Stimulated activated CD4-positive, alpha-beta T cell treated with anti-CD3 and anti-CD28 coated beads, Interleukin-15, amount 100 ng/mL, for 24 hours (primary cell): ENCODE measurements around the gene IL4I1.

Experiments
- DNase-seq: peaks from one replicate; pipeline ENCODE4 v3.0.0-alpha.2; 2020

IL4I1 gene

DNA sequence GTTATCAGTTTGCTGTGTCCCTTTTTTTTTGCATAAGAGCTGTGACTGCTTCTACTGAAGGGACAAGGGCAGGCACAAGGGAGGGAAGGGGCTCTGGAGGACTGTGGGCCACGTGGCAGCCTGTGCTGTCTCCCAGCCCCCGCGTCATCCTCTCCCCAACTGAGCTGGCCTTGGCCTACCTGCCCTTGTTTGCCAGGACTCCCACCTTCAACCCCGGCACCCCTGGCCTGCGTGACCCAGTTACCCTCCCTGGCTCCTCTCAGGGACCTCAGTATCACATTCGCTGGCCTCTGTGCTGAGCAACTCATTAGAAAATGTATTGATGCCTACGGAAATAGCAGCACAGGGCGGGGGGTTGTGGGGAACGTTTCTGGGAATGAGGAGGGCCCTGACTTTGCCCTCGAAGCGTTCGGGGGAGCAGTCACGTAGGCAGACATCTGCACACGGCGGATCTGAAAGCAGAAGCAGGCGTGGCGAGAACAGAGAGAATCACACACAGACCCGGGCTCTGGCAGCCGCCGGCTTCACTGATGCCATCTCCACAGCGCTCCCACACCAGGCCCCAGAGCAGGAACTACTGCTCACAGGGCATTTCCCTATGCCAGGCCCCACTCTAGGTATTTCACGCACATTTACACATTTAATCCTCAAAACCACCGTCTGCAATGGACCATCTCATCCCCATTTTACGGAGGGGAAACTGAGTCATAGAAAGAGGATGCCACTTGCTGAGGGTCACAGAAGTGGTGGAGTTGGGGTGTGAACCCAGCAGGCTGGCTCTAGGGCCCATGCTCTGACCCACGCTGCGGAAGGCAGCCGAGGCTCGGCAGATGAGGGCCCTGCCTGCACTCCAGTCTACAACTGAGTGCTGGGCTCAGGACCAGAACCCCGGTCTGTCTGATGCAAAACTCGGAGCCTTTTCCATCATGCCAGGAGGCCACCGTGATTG is 26.6 kb upstream of the IL4I1 start:
- DNase-seq, result no peak

DNA sequence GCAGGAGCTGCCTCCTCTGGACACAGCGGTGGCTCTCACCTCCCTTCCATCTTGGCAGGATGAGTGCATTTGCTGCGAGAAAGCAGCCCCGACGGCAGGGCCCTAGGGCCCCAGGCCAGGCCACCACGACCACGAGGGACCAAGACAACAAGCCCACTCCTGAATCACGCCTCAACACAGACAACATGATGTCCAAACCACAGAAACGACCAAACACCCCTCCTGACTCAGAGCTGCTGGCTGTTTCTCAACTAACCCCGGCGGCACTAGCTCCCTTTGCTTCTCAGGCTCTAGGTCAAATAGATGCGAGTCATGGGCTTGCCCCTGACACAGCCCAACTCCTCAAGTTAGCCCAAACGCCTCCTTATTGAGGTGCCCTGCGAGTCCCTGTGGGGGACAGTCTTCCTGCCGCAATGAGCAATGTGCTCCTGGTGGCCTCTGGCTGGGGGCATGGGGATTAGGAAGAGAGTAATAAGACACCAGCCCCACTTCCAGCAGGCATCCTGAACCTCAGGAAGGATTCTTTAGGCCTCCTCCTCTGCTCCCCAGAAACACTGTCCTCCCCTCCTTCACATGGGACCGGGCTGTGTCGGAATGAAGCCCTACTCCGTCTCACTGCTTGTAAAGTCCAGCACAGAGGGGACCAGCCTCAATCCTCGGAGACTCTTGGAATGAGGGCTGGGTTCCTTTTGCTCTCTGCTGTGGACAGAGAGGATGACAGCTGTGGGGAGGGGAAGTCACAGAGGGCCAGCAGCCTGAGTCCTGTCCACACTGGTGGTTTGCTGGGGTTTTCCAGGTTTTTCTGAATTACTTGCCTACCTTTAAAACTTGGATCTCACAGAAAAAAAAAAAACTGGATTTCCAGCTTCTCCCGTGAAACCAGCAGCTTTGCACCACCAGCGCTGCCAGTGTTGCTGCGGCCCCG is 25.4 kb upstream of the IL4I1 start:
- no peak for DNase-seq

DNA sequence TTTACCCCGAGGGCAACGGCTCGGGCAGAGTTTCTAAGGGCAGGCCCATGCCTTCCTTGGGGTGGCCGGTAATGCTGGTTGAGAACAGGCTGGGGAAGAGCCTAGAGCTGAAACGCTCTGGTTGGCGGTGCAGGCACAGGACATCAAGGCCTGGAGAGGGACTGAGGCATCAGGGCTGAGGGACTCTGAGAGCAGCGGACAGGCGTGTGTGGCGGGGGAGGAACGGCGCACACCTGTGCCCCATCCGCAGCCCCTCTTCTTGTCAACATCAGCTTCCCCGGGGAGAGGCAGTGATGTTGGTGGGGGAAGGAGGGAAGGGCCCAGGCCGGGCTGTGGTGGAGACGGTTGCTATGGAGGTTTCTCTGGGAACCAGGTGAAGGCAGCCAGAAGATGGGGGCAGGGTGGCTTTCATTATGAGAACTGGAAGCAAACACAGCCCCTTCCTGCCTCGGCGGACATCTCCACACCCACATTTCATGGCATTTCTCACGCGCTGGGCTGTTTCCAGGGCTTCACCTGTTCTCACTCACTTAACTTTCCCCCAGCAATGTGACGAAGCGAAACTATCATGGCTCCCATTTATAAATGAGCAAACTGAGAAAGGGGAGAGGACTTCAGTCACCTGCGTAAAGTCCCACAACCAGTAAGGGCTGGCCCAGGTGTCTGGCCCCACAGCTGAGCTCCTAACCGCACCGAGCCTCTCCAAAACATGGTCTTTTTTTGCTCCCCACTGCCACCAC is 24.1 kb upstream of the IL4I1 start:
- DNase-seq, result no peak

DNA sequence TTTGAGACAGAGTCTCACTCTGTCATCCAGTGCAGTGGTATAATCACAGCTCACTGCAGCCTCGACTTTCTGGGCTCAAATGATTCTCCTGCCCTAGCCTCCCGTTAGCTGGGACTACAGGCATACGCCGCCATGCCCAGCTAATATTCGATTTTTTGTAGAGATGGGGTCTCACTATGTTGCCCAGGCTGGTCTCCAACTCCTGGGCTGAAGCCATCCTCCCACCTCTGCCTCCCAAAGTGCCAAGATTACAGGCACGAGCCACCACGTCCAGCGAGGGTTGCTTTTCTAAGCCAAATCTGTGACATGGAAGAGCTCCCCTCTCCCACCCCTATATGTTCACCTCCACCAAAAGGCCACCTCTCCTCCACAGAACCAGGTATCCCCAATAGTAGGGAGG is 21.4 kb upstream of the IL4I1 start:
- no peak for DNase-seq

DNA sequence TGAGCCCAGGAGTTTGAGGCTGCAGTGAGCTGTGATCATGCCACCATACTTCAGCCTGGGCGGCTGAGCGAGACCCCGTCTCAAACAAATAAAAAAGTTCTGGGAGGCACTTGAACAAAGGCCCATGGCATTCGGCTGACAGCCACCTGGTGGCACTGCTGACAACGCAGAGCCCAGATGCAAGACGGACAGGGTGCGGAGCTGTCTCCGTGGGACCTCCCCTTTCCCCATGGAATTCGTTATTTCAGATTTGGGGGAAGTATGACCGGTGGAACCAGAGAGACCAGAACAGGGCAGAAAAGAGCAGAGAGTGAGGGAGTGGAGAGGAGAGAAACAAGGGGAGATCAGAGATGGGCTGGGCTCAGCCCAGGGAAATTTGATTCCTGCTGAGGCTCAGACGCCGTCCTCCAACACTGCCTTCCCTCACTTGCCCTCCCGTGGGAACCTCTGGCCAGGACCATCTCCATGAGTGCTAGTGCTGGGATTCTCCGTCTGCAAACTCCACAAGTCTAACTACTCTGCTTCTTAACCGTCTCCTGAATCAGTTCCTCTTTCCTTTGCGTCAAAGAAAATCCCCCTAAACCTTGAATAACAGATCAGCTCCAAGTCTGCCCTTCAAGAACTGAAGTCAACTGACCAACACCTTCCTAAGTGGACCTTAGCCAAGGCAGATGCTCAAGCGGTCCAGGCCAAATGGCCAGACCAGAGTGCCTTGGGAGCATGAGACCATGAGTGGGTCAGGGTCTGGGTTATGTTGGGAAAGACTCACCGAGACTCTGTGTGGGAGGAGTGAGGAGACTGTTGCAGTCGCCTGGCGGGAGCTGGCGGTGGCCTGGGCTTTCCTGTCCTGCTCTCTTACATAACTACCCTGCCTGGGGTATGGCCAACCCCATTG is 20.4 kb upstream of the IL4I1 start:
- no peak for DNase-seq

DNA sequence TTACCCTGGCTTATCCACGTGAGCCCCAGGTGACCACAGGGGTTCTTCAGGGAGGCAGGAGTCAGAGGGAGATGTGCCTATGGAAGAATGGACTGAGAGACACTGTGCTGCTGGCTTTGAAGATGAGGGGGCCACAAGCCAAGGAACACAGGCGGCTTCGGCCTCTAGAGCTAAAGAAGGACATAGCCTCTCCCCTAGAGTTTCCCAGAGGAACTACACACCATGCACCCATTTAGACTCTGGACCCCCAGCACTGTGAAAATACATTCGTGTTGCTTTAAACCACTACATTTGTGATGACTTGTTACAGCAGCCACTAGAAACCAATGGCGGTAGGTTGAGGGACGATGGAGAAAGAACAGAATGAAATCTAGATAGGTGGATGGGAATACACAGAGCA is 18.6 kb upstream of the IL4I1 start:
- DNase-seq, result no peak

DNA sequence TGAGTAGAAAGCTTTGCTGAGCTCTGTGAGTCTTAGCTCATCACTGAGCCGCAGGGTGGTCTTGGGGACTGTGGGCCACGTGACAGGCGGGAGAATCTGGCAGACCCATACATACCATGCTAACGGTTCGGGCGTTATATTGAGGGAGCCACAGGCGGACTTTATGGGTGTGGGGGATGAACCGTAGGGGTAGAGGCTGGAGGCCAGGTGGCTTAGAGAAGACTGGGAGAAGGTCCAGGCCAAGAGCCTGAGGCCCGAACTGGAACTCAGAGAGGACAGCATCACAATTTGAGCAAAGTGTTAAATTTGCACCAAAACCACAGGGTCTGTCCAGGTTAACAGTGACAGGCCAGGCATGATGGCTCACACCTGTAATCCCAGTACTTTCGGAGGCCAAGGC is 17.0 kb upstream of the IL4I1 start:
- no peak for DNase-seq

DNA sequence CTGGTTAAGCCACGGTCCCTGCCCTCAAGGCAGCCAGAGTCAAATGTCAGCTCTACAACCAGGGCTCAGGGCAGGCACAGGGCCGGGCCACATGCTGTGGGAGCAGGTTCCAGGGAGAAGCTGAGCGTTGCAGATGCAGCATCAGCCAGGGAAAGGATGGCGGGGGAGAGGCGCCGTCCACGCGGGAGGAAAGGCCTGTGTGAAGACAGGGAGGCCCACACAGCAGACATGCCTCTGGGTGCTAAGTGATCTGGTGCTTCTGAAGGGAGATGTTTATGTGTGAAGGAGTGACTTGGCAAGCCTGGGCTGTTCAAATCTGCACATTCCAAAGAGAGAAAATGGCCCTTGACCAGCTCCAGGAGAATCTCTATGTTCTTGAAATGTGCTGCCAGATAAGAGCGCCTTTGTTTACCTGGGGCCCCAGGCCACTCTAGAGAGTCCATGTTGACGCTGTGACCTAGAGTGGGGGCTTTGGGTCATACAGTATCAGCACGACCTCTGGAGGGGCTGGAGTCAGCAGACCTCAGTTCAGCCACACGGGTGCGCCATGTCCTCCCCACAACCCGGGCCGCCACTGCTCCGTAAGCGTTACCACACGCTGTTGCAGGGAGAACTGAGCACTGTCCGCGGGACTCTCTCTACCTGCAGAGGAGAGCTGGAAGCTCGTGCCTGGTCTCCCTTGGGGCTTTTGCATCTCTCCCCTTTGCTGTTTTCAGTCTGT is 16.4 kb upstream of the IL4I1 start:
- no peak for DNase-seq

DNA sequence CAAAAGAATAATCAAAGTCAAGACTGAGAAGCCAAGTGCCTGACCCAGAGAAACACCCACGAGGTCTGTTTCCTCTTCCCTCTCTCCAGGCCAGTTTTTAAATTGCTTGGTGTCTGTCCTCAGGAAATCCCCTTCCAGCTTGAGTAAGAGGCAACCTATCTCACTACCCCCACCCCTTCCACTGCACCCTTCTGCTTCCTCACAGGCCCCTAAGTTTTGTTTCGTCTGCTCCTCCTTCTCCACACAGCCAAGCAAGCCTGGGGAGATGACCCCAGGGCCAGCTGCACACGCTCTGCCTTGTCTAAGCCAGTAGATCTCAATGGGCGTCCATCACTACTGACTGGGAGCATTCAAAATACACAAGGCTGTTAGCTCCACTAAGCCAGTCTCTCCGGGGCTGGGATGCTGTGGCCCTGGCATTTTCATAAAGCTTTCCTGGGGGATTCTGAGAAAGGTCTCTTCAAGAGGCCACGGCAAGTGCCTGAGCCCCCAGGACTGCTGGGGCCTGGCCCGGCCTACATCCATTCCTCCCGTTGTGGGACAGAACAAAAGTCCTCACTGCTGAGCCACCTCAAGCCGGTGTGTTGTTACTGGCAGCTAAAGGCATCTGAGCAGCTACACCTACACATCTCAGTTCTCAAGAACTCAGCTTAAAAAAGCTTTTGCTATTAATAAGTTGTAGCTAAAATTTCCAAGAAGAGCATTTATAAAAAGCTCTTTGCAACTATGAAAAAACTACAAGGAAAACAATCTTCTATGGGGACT is 14.9 kb upstream of the IL4I1 start:
- DNase-seq, result peak; percentile 57

- DNase-seq, result no peak
These were observed 13.5 kb upstream of the IL4I1 start for GRCh38 chr19:49910179-49910578.

DNA sequence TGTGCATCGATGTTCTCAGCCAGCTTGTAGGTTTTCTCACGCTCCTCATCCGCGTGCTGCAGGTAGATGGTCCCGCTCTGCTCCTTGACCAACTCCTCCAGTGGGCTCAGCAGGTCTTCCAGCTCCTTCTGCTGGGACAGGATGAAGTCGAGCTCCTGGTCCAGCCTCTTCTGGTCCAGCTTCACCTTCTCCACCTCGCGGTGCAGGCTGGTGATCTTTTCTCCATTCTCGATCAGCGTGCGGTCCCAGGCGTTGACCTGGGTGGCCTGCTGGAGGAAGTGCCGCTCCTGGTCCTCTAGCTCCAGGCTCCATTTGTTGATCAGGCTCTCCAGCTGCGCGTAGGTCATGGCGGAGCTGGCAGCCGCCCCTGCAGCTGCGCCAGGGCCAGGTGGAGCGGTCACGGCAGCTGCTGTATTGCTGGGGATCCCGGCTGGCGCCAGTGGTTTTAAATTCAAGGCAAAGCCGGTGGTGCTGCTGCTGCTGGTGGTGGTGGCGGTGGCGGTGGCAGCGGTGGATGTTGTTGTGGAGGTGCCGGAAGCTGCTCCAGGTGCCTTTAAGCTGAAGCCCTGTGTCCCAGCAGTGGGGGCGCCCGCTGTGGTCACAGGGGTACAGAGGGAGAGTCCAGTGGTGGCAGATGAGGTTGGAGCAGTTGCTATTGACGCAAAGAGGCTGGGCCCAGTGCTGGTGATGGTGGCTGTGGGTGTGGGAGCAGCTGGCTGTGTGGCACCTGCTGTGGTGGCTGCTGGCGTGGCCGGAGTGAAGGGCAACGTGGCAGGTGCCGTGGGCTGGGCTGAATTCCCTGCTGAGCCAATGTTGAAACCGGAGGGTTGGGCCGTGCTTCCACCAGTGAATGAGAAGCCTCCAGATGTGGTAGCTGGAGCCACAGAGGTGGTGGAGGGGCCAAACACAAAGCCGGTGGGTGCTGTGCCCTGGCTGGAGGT is 12.1 kb upstream of the IL4I1 start:
- DNase-seq, result no peak

- DNase-seq, result no peak
These were observed 11.2 kb upstream of the IL4I1 start for GRCh38 chr19:49907745-49908446.

GRCh38 chr19:49906879-49907564 is 10.3 kb upstream of the IL4I1 start:
- DNase-seq, result no peak

DNA sequence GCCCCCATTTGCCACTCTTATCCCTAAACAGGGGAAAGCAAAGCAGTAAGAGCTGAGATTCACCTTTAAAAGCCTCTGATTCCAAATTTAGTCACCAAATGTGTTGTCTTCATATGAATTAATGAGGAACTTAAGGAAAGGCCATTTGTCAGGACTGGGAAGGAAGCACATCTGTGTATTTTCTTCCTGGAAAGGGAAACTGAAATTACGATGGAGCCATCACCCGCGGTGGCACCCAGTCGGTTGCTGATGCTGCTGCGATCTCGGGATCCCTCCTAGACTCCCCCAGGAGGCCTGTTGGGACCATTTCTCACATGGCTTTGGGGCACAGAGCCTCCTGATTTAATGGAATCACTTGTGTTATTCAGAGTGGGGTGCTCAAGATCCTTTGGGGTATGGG is 7.4 kb upstream of the IL4I1 start:
- DNase-seq, result no peak

- peak; percentile 63 for DNase-seq
These were observed 955 bp downstream of the IL4I1 start for GRCh38 chr19:49895566-49896297.

- DNase-seq, result peak; percentile 68
These were observed 1.7 kb downstream of the IL4I1 start for GRCh38 chr19:49894879-49895565.
